Germinal center (tissue), 1 donor: ENCODE results near the gene TECPR1.
A peak's percentile ranks its signal among the peaks of the same experiment; 100 is the strongest.

Experiments
- DNase-seq: peaks from one replicate; pipeline ENCODE4 v3.0.0; 2012; ENCODE audit warnings: mixed read lengths, low spot score

The TECPR1 gene

GRCh38 chr7:98192781-98193457 lies 59.1 kb downstream of the TECPR1 start:
- DNase-seq = no peak

- DNase-seq = no peak
Measured at GRCh38 chr7:98191668-98192431, 60.2 kb downstream of the TECPR1 start.

GRCh38 chr7:98189559-98189958 lies 62.5 kb downstream of the TECPR1 start:
- no peak for DNase-seq

GRCh38 chr7:98187138-98187502 lies 64.9 kb downstream of the TECPR1 start:
- DNase-seq = no peak

- no peak for DNase-seq
Measured at GRCh38 chr7:98186452-98187137, 65.4 kb downstream of the TECPR1 start.

GRCh38 chr7:98185101-98185500 lies 66.9 kb downstream of the TECPR1 start:
- DNase-seq = no peak

GRCh38 chr7:98180751-98181150 lies 71.3 kb downstream of the TECPR1 start:
- no peak for DNase-seq

GRCh38 chr7:98178762-98179490 lies 73.1 kb downstream of the TECPR1 start:
- no peak for DNase-seq

GRCh38 chr7:98178321-98178720 lies 73.7 kb downstream of the TECPR1 start:
- DNase-seq = no peak

GRCh38 chr7:98177553-98177952 lies 74.5 kb downstream of the TECPR1 start:
- DNase-seq = no peak

- no peak for DNase-seq
Measured at GRCh38 chr7:98175260-98175940, 76.6 kb downstream of the TECPR1 start.

GRCh38 chr7:98174334-98175259 lies 77.4 kb downstream of the TECPR1 start:
- no peak for DNase-seq

- DNase-seq = no peak
Measured at GRCh38 chr7:98171449-98171848, 80.6 kb downstream of the TECPR1 start.

GRCh38 chr7:98170966-98171365 lies 81.1 kb downstream of the TECPR1 start:
- no peak for DNase-seq

- no peak for DNase-seq
Measured at GRCh38 chr7:98168904-98169621, 83.0 kb downstream of the TECPR1 start.

- peak; percentile 79 for DNase-seq
Measured at GRCh38 chr7:98168181-98168903, 83.7 kb downstream of the TECPR1 start.

GRCh38 chr7:98167653-98168052 lies 84.4 kb downstream of the TECPR1 start:
- no peak for DNase-seq

- DNase-seq = no peak
Measured at GRCh38 chr7:98166668-98166970, 85.4 kb downstream of the TECPR1 start.

GRCh38 chr7:98165827-98166667 lies 86.0 kb downstream of the TECPR1 start:
- DNase-seq = peak; percentile 50
